HepG2 (cell line): Measurements from ENCODE around the gene CAMTA2. TPM values are rescaled to one million over a fixed set of nuclear protein-coding genes. Genes with fewer than 3 reads are reported as not detected.

Experiments
- ARID2 ChIP-seq: sonication (generic); formaldehyde crosslinking; IDR thresholded peaks from 2 replicates; pipeline ENCODE4 v1.8.1; 2022; ENCODE audit warnings: mild to moderate bottlenecking, missing genetic modification reagents, borderline replicate concordance
- CC2D1A ChIP-seq: sonication (generic); formaldehyde crosslinking; IDR thresholded peaks from 2 replicates; pipeline ENCODE4 v1.8.1; 2023; ENCODE audit warnings: mild to moderate bottlenecking, missing genetic modification reagents
- CEBPG ChIP-seq: IDR thresholded peaks from 2 replicates; pipeline ENCODE4 v1.6.1; 2016
- EP300 ChIP-seq, 3 experiments: sonication (generic) in 1 of 3; formaldehyde crosslinking in 1 of 3; IDR thresholded peaks; 2 replicates each; pipeline versions ENCODE4 v1.5.1 to v1.6.1; 2011 to 2020; ENCODE audit warnings: low read depth in 2 of 3, low read length in 2 of 3, borderline replicate concordance in 1 of 3, improper control_type of control experiment in 1 of 3, mild to moderate bottlenecking in 1 of 3, missing genetic modification reagents in 1 of 3, moderate library complexity in 1 of 3
- FOXA3 ChIP-seq: IDR thresholded peaks from 2 replicates; pipeline ENCODE4 v1.6.1; 2016; ENCODE audit warnings: missing genetic modification reagents, missing compliant biosample characterization
- MXD1 ChIP-seq: sonication (generic); formaldehyde crosslinking; IDR thresholded peaks from 2 replicates; pipeline ENCODE4 v1.4.0; 2020; ENCODE audit warnings: mild to moderate bottlenecking, missing genetic modification reagents
- PREB ChIP-seq: sonication (generic); formaldehyde crosslinking; IDR thresholded peaks from 2 replicates; pipeline ENCODE4 v1.4.0; 2020; ENCODE audit warnings: missing genetic modification reagents
- RARA ChIP-seq: IDR thresholded peaks from 2 replicates; pipeline ENCODE4 v1.6.1; 2016; ENCODE audit warnings: missing genetic modification reagents, missing compliant biosample characterization
- SMYD3 ChIP-seq: sonication (generic); formaldehyde crosslinking; IDR thresholded peaks from 2 replicates; pipeline ENCODE4 v1.8.1; 2023; ENCODE audit warnings: mild to moderate bottlenecking, missing genetic modification reagents
- SNAI1 ChIP-seq: sonication (generic); formaldehyde crosslinking; IDR thresholded peaks from 2 replicates; pipeline ENCODE4 v1.5.0; 2020; ENCODE audit warnings: mild to moderate bottlenecking, missing genetic modification reagents, borderline replicate concordance
- SOX5 ChIP-seq: IDR thresholded peaks from 2 replicates; pipeline ENCODE4 v1.6.1; 2016; ENCODE audit warnings: borderline replicate concordance
- SOX6 ChIP-seq, 2 experiments: fragments of 450-650 bp in 1 of 2; sonication (generic) in 1 of 2; formaldehyde crosslinking in 1 of 2; IDR thresholded peaks; 2 replicates each; pipeline versions ENCODE4 v1.4.0 to v1.6.1; 2017 to 2020; ENCODE audit warnings: antibody characterized with exemption in 1 of 2, mild to moderate bottlenecking in 1 of 2, missing genetic modification reagents in 1 of 2
- SRSF4 ChIP-seq: fragments of 200-400 bp; formaldehyde crosslinking; IDR thresholded peaks from one replicate; pipeline ENCODE4 v1.6.1; 2018; ENCODE audit warnings: mild to moderate bottlenecking, low read depth, low read length, moderate library complexity; ENCODE audit not compliant: poor library complexity, severe bottlenecking
- ZNF235 ChIP-seq: sonication (generic); formaldehyde crosslinking; IDR thresholded peaks from 2 replicates; pipeline ENCODE4 v1.8.1; 2023; ENCODE audit warnings: mild to moderate bottlenecking, missing genetic modification reagents, borderline replicate concordance
- ZNF256 ChIP-seq: sonication (generic); formaldehyde crosslinking; conservative IDR thresholded peaks from 2 replicates; pipeline ENCODE4 v1.4.0; 2020; ENCODE audit warnings: missing genetic modification reagents
- ZNF292 ChIP-seq: sonication (generic); formaldehyde crosslinking; IDR thresholded peaks from 2 replicates; pipeline ENCODE4 v1.8.1; 2022; ENCODE audit warnings: mild to moderate bottlenecking, low read depth, missing genetic modification reagents, borderline replicate concordance
- ZNF331 ChIP-seq: sonication (generic); formaldehyde crosslinking; IDR thresholded peaks from 2 replicates; pipeline ENCODE4 v1.4.0; 2020; ENCODE audit warnings: missing genetic modification reagents
- ZNF432 ChIP-seq: sonication (generic); formaldehyde crosslinking; IDR thresholded peaks from 2 replicates; pipeline ENCODE4 v1.5.0; 2020; ENCODE audit warnings: missing genetic modification reagents, mild to moderate bottlenecking, borderline replicate concordance
- ZNF737 ChIP-seq: sonication (generic); formaldehyde crosslinking; IDR thresholded peaks from 2 replicates; pipeline ENCODE4 v1.5.0; 2020; ENCODE audit warnings: missing genetic modification reagents, mild to moderate bottlenecking, borderline replicate concordance
- ZNF780A ChIP-seq: sonication (generic); formaldehyde crosslinking; IDR thresholded peaks from 2 replicates; pipeline ENCODE4 v1.8.0; 2022; ENCODE audit warnings: mild to moderate bottlenecking, missing genetic modification reagents, moderate library complexity
- ZNF792 ChIP-seq: IDR thresholded peaks from 2 replicates; pipeline ENCODE4 v1.6.1; 2016
- ZNF878 ChIP-seq: sonication (generic); formaldehyde crosslinking; IDR thresholded peaks from 2 replicates; pipeline ENCODE4 v1.8.1; 2023; ENCODE audit warnings: mild to moderate bottlenecking, missing genetic modification reagents, moderate library complexity
- polyA plus RNA-seq, 8 experiments: library from polyadenylated mRNA; depleted of rRNA in 3 of 8; stranded (reverse) in 7 of 8; unstranded in 1 of 8; fragments of >200 nt; fragmentation: Illumina TruSeq in 4 of 8; extraction: Trizol in 4 of 8; gene quantifications; 2 replicates each; pipeline versions ENCODE4 v1.2.1 to v1.2.3, GENCODE V29; 2011 to 2016; ENCODE audit warnings: low read depth in 4 of 8, missing spikeins in 1 of 8, mixed read lengths in 1 of 8; ENCODE audit not compliant: insufficient read depth in 1 of 8
- total RNA-seq, 5 experiments: library from RNA; depleted of rRNA; stranded (reverse); fragments of >200 nt; fragmentation: Illumina TruSeq; extraction: Trizol; gene quantifications; 2 replicates each; pipeline ENCODE4 v1.2.3, GENCODE V29; 2016; ENCODE audit warnings: low read depth in 1 of 5
- TF ChIP-seq, protein P1 (sequence below): sonication (generic); formaldehyde crosslinking; IDR thresholded peaks from 2 replicates; pipeline ENCODE4 v1.4.0; 2020; ENCODE audit warnings: missing genetic modification reagents, borderline replicate concordance

CAMTA2 gene
- total and polyA plus RNA-seq, 2 of the 13 experiments (the other 11 are each of a cell fraction or from before 2014, with no cell fraction given): 4.1 to 7.1 TPM

DNA sequence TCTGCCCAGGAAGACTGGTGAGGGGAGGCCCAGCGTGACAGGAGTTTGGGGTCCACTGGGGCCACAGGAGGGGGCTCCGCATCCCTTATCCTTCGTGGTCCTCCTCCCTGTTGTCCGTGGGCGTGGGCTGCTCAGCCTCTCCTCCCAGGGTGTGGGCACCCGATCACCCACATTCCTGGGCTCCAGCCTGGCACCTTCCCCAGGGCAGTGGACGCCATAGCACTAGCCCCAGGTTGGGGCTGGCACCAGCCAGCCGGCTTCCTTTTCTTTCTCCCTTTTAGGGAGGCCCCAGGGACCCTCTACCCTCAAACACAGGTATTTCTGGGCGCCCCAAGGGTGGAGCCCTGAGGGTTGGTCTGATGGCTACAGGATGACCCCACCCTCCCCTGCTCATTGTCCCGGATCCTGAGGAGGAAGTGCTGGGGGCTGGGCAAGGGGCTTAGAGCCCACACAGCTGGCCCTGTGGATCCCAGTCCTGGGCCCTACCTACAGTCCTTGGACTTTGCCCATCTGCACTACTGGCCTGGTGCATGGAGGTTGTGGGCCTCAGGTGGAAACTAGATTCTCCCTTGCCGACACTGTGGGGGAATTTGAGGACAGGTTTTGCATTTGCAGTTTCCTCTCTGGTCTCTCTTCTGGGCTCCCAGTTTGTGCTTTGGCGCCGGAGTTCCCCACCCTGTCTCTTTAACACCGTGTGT lies 11.4 kb upstream of the CAMTA2 start (continued):
- TF ChIP-seq ZNF432 (no peak), SOX6 (IDR thresholded peaks at IDR 0.05) (no peak), SOX6 (CRISPR knock-in tag; IDR thresholded peaks at IDR 0.05) (peak; percentile 87), CEBPG (CRISPR knock-in tag) (peak; percentile 19; the same call in 1 of the 2 replicates), ZNF780A (CRISPR knock-in tag) (no peak), ARID2 (CRISPR knock-in tag) (0 out of 2 replicates have a peak, but pooled peaks have one; percentile 23), SMYD3 (peak; percentile 46; the same call in 1 of the 2 replicates), SRSF4 (no peak), EP300 (IDR thresholded peaks at IDR 0.05; ENCODE audit: low read depth in 2 of 2, low read length in 2 of 2) (peak in 1 of 2 experiments; percentile 52; a peak in 1 of 4 replicates), EP300 (CRISPR knock-in tag; IDR thresholded peaks at IDR 0.05; ENCODE audit: borderline replicate concordance) (peak; percentile 43; the same call in 1 of the 2 replicates), FOXA3 (peak; percentile 51; the same call in 1 of the 2 replicates), CC2D1A (CRISPR knock-in tag) (0 out of 2 replicates have a peak, but pooled peaks have one; percentile 25), ZNF292 (CRISPR knock-in tag) (0 out of 2 replicates have a peak, but pooled peaks have one; percentile 36), ZNF235 (no peak), ZNF878 (CRISPR knock-in tag) (no peak), PREB (CRISPR knock-in tag) (no peak), ZNF737 (CRISPR knock-in tag) (no peak), ZNF256 (CRISPR knock-in tag) (no peak), ZNF331 (CRISPR knock-in tag) (peak; percentile 82), RARA (peak; percentile 63), MXD1 (CRISPR knock-in tag) (0 out of 2 replicates have a peak, but pooled peaks have one; percentile 60), ZNF792 (0 out of 2 replicates have a peak, but pooled peaks have one; percentile 36), SNAI1 (peak; percentile 68), SOX5 (CRISPR knock-in tag) (peak; percentile 62; the same call in 1 of the 2 replicates)
- TF ChIP-seq, protein P1, sequence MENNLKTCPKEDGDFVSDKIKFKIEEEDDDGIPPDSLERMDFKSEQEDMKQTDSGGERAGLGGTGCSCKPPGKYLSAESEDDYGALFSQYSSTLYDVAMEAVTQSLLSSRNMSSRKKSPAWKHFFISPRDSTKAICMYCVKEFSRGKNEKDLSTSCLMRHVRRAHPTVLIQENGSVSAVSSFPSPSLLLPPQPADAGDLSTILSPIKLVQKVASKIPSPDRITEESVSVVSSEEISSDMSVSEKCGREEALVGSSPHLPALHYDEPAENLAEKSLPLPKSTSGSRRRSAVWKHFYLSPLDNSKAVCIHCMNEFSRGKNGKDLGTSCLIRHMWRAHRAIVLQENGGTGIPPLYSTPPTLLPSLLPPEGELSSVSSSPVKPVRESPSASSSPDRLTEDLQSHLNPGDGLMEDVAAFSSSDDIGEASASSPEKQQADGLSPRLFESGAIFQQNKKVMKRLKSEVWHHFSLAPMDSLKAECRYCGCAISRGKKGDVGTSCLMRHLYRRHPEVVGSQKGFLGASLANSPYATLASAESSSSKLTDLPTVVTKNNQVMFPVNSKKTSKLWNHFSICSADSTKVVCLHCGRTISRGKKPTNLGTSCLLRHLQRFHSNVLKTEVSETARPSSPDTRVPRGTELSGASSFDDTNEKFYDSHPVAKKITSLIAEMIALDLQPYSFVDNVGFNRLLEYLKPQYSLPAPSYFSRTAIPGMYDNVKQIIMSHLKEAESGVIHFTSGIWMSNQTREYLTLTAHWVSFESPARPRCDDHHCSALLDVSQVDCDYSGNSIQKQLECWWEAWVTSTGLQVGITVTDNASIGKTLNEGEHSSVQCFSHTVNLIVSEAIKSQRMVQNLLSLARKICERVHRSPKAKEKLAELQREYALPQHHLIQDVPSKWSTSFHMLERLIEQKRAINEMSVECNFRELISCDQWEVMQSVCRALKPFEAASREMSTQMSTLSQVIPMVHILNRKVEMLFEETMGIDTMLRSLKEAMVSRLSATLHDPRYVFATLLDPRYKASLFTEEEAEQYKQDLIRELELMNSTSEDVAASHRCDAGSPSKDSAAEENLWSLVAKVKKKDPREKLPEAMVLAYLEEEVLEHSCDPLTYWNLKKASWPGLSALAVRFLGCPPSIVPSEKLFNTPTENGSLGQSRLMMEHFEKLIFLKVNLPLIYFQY: peak; percentile 57; the same call in 1 of the 2 replicates
